Measurements from ENCODE around the gene ANKFN1.
"Not testable (repeated sequence)": the region's sequence is repeated elsewhere in the genome, so short reads cannot be mapped to it uniquely, and the experiment has no call there.

Gene ANKFN1

GRCh38 chr17:56350592-56350991, 197.3 kb downstream of the ANKFN1 start:
- DNase-seq = no peak

- no peak for DNase-seq
Measured at GRCh38 chr17:56351675-56352074, 198.4 kb downstream of the ANKFN1 start.

- no peak for DNase-seq
Measured at GRCh38 chr17:56358651-56359050, 205.4 kb downstream of the ANKFN1 start.

GRCh38 chr17:56359518-56359917, 206.2 kb downstream of the ANKFN1 start:
- no peak for DNase-seq

DNA sequence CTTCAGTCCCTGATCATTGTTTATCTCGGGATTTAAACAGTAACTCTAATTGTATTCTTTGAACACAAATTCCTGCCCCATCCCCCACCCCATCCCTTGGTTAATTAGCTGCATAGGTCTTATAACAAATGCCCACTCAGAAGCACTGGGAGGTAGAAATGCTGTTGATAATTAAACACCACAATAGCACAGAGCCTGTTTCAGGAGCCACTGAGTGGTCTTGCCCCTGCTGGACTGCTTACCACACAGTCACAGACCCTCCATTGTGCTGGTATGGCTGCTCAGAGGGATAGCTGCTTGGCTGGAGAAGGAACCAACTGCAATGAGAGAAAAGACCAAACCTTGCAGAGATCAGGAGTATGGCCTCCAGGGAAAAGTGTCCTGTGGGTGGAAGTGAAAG, 214.1 kb downstream of the ANKFN1 start:
- DNase-seq = no peak

GRCh38 chr17:56373981-56374833, 220.9 kb downstream of the ANKFN1 start:
- DNase-seq = no peak

- DNase-seq = no peak
Measured at GRCh38 chr17:56389356-56389755, 236.1 kb downstream of the ANKFN1 start.

GRCh38 chr17:56392321-56392720, 239.0 kb downstream of the ANKFN1 start:
- no peak for DNase-seq

DNA sequence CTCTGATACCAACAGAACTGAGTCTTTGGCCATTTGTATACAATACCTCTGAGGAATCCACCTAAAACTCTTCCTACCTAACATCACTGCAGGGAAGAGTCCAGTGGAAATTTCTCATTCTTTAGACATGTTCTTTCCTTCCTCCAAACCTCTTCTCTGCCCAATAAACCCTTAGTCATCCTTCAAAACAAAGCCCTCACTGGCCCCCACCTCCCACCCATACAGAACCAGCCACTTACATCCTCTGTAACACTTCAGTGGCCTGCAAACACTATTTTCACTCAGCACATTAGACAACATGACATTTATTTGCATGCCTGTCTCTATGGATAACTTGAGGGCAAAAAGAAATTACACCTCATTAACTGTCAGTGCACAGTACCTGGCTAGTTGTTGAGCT, 239.9 kb downstream of the ANKFN1 start:
- no peak for DNase-seq

DNA sequence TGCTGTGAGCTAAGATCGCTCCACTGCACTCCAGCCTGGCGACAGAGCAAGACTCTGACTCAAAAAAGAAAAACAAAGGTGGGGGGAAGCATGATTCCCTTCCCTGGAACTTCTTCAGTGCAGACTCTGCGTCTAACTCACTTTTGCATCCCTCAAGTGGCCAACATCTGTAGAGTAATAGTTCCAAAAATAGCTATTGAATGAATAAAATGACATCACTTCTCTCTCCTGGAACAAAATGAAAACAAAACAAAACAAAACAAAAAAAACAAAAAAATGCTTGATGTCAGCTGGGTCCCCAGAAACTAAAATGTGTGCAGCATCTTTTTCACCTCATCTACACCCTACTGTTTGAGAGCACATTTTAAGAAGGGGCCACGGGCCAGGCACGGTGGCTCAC, 242.5 kb downstream of the ANKFN1 start:
- DNase-seq = no peak

- DNase-seq = no peak
Measured at GRCh38 chr17:56407086-56407485, 253.8 kb downstream of the ANKFN1 start.

DNA sequence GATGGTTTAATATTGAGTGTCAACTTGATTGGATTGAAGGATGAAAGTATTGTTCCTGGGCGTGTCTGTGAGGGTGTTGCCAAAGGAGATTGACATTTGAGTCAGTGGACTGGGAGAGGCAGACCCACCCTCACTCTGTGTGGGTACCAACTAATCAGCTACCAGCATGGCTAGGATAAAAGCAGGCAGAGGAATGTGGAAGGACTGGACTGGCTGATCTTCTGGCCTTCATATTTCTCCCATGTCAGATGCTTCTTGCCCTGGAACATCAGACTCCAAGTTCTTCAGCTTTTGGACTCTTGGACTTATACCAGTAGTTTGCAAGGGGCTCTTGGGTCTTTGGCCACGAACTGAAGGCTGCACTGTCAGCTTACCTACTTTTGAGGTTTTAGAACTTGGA, 259.1 kb downstream of the ANKFN1 start:
- DNase-seq = not testable (repeated sequence)

- no peak for DNase-seq
Measured at GRCh38 chr17:56416682-56417351, 263.5 kb downstream of the ANKFN1 start.

DNA sequence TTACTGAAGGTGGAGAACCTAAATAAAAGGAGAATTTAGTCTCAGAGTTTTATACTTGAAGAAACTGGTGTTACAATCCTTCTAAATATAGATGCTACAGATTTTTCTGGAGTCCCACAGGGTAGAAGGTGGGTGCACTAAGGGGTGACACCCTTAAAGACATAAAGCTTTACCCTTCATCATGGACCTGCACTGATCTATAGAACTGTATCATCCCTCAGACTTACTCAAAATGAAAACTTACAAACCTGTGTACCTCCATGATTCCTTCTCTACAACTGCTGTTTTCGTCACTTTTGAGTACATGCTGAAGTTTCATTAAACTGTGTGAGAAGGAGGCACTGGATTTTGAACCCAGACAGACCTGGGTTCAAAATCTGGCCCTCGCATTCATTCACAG, 270.7 kb downstream of the ANKFN1 start:
- DNase-seq = no peak

- DNase-seq = no peak
Measured at GRCh38 chr17:56424543-56425044, 271.3 kb downstream of the ANKFN1 start.

GRCh38 chr17:56425483-56425882, 272.2 kb downstream of the ANKFN1 start:
- no peak for DNase-seq

GRCh38 chr17:56426901-56427300, 273.6 kb downstream of the ANKFN1 start:
- no peak for DNase-seq

DNA sequence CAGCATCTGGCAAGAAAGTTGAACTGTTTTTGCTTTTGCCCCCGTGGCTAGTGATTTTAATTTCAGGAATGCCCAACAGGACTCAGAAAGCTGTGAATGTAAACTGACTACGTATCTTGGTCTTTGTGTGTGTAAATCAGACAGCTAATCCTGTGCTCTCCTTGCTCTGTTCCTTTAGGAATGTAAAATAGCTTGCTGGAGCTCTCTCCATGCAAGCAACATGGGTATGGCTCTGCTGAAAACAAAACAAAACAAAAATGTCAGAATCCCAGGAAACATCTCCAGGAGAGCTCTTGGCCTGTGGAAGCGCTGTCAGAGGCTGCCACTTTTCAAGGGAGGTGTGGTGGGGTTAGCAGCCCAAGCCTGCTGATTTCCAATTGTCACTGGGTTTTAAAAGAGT, 278.5 kb downstream of the ANKFN1 start:
- DNase-seq = no peak

- DNase-seq = no peak
Measured at GRCh38 chr17:56432443-56432842, 279.2 kb downstream of the ANKFN1 start.

- no peak for DNase-seq
Measured at GRCh38 chr17:56434610-56435009, 281.3 kb downstream of the ANKFN1 start.

DNA sequence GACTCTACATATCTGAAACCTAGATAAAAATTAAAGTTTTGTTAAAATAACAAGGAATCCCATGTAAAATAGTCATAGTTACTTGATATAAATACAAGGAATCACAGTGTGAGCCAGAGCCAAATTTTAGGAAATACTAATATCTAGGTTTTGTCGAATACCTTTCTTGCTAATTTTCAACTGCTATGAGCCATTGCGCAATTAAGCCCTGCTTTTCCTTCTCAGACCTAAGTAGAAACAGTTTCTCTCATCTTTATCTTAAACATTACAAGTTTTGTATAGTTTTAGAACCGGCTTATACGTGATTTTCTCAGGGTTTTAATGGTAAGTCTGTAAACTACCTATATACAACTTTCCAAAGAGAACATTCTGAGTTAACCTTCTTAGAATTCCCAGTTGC, 282.9 kb downstream of the ANKFN1 start:
- DNase-seq = no peak

DNA sequence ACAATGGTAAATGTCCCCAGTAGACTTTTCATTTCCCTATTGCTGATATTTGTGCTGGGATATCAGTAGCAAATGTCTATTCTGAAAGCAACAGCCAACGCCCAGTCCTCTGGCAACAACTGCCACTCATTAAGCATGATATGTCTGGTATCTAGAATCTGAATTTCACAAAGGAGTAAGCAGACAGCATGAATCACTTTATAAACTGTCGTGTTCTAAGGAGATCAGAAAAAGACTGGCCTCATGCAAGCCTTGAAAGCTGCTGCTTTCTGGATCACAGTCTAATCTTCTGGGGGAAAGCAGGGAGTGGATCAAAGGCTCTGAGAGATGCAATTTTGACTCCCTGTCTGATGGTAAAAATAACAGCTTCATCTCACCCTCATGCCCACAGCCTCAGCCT, 287.1 kb downstream of the ANKFN1 start:
- no peak for DNase-seq

DNA sequence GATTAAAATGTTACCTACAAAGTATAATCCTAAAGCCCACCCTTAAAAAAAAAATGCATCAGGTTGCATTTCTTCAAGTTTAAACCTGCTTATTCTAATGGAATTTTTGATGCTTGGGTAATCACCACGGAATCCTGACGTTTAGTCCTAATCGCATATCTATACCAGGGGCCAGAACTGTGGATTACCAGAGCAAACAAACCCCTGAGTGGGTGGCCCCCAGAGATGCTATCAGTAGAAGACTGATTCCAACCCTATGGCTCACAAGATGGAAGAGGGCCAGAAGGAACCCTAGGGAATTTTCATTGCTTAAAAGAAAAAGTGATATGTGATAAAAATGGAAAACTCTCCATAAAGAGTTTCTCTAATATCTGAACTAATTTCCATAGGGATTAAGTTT, 288.0 kb downstream of the ANKFN1 start:
- DNase-seq = no peak

DNA sequence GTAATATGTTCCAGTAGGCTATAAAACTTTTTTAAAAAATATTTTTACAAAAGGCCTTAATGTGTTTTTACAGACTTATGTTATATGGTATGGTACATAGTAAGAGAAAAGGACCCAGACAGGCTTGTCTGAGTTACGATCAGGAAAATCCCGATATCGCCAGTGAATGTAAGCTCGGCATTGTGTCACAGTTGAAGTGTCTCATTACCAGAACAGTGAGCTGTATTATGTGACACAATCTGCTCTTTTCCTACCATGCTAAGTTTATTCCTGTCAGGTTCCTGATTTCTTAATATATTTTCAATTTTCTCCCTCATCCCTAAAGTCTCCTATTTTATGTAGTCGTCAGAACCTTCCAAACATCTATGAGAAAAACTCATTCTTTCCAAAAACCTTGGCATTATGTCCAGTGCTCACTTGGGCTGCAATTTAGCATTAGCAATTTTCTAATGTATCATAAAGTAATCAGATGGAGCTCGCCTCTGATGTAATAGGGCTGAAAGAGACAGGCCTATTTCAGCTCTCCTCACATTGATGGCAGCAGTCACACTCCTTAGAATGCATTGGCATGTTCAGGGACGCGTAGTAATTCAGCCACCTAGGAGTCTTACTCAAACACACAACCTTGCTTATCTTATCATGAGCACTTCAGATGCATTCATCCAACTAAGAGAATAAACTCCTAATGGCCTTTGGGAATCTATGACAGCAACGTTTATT, 292.6 kb downstream of the ANKFN1 start:
- DNase-seq = no peak
